GM12892 (cell line): ENCODE results near the gene AGK.

Experiments
- DNase-seq: peaks from one replicate; pipeline ENCODE4 v3.0.0; 2011; ENCODE audit not compliant: insufficient read length
- FAIRE-seq: peaks from 2 replicates; lab custom pipeline; 2011; peaks lifted over from hg19 to GRCh38; lab: Jason Lieb, UNC
- POLR2A ChIP-seq: IDR thresholded peaks from 2 replicates; pipeline ENCODE4 v1.6.1; 2011; ENCODE audit warnings: low read depth, low read length, control low read depth
- POLR2AphosphoS5 ChIP-seq: IDR thresholded peaks from 2 replicates; pipeline ENCODE4 v1.6.1; 2011; ENCODE audit warnings: low read depth, low read length, control low read depth
- TAF1 ChIP-seq: IDR thresholded peaks from 2 replicates; pipeline ENCODE4 v1.6.1; 2011; ENCODE audit warnings: low read depth, mild to moderate bottlenecking, control low read depth, low read length, borderline replicate concordance

Gene AGK

GRCh38 chr7:141659501-141659900, 108.3 kb downstream of the AGK start:
- no peak for DNase-seq
- no peak for TF ChIP-seq POLR2A
- no peak for TF ChIP-seq POLR2AphosphoS5
- TF ChIP-seq TAF1, result no peak
- FAIRE-seq, result no peak

- DNase-seq (no peak), FAIRE-seq (no peak)
- no peak for TF ChIP-seq POLR2AphosphoS5
- no peak for TF ChIP-seq POLR2A
- no peak for TF ChIP-seq TAF1
These were observed 109.0 kb downstream of the AGK start for GRCh38 chr7:141660259-141660658.

- DNase-seq (no peak), FAIRE-seq (no peak)
- TF ChIP-seq TAF1 (no peak), POLR2AphosphoS5 (no peak), POLR2A (no peak)
These were observed 112.1 kb downstream of the AGK start for GRCh38 chr7:141663081-141663849.

GRCh38 chr7:141664450-141664849, 113.2 kb downstream of the AGK start:
- FAIRE-seq (no peak), DNase-seq (no peak)
- TF ChIP-seq POLR2AphosphoS5 (no peak), POLR2A (no peak), TAF1 (no peak)

- DNase-seq, result no peak
- TF ChIP-seq POLR2AphosphoS5, result no peak
- no peak for TF ChIP-seq TAF1
- no peak; the same call in 1 of the 2 replicates for TF ChIP-seq POLR2A
- FAIRE-seq, result no peak
These were observed 114.2 kb downstream of the AGK start for GRCh38 chr7:141665208-141666035.

- no peak for DNase-seq
- TF ChIP-seq POLR2AphosphoS5 (no peak), POLR2A (no peak), TAF1 (no peak)
- FAIRE-seq, result no peak
These were observed 114.9 kb downstream of the AGK start for GRCh38 chr7:141666071-141666470.

GRCh38 chr7:141668853-141669252, 117.6 kb downstream of the AGK start:
- FAIRE-seq (no peak), DNase-seq (no peak)
- TF ChIP-seq POLR2A (no peak), TAF1 (no peak), POLR2AphosphoS5 (no peak)

- TF ChIP-seq POLR2AphosphoS5, result no peak
- TF ChIP-seq TAF1, result no peak
- TF ChIP-seq POLR2A, result no peak
- FAIRE-seq, result no peak
- no peak for DNase-seq
These were observed 120.7 kb downstream of the AGK start for GRCh38 chr7:141671705-141672496.

- TF ChIP-seq POLR2AphosphoS5, result no peak
- no peak for TF ChIP-seq POLR2A
- TF ChIP-seq TAF1, result no peak
- DNase-seq, result no peak
- no peak for FAIRE-seq
These were observed 122.1 kb downstream of the AGK start for GRCh38 chr7:141673346-141673745.

GRCh38 chr7:141674171-141674671, 123.0 kb downstream of the AGK start:
- FAIRE-seq (no peak), DNase-seq (no peak)
- TF ChIP-seq POLR2A (no peak), TAF1 (no peak), POLR2AphosphoS5 (no peak)

GRCh38 chr7:141674702-141675101, 123.5 kb downstream of the AGK start:
- DNase-seq, result no peak
- no peak for FAIRE-seq
- TF ChIP-seq POLR2AphosphoS5 (no peak), POLR2A (no peak), TAF1 (no peak)
